HTERT RPE-1 (cell line): ENCODE results near the gene ABHD4.
"Not testable (repeated sequence)": the region's sequence is repeated elsewhere in the genome, so short reads cannot be mapped to it uniquely, and the experiment has no call there.

Source experiments
- in situ Hi-C: fragments of 300-500 bp; cut with MboI; formaldehyde crosslinking; loops from 4 replicates; pipeline ENCODE4 v1.14.3; 2020; ENCODE audit warnings: low sequenced_read_pairs

The ABHD4 gene

DNA sequence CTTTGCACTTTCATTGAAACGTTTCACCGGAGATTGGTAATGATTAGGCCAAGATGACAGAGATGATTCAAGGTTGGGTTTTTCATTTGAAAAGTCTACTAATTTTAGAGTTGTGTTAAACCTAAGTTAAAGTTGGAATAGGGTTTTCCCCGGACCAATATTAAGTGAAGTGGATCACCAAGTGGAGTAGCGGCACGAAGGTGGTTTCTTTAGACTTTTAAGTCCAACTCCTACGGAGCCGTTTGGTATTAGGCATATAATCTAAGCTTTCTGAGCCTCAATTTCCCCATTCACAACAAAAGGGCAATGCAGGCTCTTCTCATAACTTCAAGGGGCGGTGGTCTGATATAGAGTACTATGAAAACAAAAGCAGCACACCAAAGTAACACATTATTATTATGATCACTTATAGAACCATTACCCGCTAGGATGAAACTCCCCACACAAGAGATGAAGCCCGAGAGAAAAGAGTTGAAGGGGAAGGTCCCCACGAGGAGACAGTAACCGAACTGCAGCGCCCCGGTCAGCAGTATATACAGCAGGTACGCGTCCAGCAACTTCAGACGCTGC lies 9.5 kb upstream of the ABHD4 start:
- in situ Hi-C loops = no loop called here

DNA sequence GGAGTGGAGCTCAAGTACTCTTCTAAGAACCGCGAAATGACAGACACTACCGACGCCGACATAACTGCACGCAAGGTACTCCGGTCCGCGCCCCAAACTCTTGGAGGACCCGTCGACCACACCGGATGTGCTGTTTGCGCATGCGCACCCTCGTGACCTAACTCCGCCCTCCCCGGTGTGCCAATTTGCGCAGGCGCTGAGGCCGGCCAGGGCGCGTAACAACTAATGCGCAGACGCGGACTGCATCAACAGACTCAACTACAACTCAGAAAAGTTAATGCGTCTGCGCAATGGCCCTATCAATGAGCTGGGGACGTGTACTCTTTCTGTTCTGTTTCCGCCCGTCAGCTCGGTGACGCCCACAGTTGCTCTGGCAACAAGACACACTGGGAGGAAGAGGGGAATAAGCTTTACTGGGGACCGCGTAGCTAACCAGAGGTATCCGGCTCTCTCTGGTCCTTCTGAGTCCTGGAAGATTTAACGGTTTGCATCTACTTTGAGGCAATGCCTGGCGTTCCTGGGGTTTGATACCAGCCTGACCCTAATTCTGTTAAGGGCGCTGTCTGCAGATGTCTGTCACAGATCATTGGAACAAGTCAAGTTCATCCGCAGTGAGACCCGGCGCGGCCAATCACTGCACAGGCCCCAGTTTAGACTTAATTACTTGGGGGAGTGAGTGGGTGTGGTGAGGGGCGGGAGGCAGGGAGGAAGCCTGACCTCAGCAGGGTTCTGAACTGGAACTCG lies 8.8 kb upstream of the ABHD4 start, which contains the start of gene DAD1:
Gene DAD1 (minus strand): TSS at position 129 of the 744 bp plus-strand sequence. CDS start 67 bp downstream, at position 62.
- in situ Hi-C loops = no loop called here

DNA sequence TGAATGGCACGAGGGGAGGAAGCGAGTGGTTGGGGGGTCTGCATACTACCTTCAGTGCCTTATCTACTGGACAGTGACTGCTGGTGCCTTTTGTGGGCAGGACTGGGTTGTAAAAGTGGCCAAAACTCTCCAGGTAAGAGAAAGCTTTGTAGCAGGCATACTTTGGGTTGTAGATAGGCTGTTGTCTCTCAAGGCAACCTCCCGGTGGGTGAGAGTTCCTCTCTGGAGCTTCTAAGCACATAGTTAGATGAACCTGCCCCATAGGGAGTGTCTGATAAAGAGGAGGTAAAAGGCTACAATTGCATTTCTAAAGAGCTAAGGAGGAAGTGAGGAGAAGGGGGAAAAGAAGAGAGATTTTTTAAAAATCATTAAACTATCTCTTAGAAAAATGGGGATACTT lies 4.9 kb upstream of the ABHD4 start:
- in situ Hi-C loops = no loop called here

DNA sequence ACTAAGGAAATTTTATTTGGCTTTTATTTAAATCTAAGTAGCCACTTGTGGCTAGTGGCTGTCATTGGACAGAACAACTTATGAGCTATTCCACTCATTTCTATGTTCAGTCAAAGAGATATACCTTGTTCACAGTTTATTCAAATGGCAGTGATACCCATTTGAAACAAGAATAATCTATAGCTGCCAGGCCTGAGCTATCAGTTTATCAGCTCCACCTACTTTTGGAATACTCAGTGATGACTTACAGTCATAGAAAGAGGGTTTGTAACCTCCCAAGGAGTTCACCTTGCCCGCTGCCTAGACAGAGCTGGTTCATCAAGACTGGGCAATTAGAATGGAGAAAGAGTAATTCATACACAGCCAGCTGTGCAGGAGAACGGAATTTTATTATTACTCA lies 4.5 kb upstream of the ABHD4 start:
- in situ Hi-C loops = no loop called here

DNA sequence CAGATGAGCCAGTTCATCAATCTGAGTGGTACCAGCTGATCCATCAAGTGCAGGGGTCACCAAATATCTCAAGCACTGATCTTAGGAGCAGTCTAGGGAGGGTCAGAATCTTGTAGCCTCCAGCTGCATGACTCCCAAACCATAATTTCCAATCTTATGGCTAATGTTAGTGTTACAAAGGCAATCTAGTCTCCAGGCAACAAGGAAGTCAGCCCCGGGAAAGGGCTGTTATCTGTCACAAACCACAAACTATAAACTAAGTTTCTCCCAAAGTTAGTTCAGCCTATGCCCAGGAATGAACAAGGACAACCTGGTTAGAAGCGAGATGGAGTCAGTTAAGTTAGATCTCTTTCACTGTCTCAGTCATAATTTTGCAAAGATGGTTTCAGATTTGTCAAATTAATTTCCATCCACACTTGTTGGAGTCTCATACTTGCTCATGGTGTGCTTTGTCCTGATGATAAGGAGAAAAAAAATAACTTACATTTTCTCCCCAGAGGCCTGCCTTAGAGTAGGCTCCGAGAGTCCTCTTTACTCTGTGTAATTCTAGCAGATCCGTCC lies 3.9 kb upstream of the ABHD4 start:
- in situ Hi-C loops = no loop called here

DNA sequence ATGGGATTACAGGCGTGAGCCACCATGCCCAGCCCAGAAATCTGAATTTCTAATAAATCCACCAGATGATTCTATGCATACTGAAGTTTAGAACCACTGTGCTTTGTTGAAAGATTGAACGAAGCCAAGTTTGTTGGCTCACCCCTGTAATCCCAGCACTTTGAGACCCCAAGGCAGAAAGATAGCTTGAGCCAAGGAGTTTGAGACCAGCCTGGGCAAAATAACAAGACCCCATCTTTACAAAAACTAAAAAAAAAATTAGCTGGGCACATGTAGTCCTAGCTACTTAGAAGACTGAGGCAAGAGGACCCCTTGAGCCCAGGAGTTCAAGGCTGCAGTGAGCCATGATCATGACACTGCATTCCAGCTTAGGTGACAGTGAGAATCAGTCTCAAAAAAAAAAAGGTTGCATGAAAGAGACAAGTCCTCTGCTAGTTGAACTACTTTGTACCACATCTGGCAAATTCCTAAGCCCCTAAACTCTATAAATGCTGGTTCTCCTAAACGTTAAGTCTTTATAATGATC lies 1.7 kb upstream of the ABHD4 start:
- in situ Hi-C loops = no loop called here

DNA sequence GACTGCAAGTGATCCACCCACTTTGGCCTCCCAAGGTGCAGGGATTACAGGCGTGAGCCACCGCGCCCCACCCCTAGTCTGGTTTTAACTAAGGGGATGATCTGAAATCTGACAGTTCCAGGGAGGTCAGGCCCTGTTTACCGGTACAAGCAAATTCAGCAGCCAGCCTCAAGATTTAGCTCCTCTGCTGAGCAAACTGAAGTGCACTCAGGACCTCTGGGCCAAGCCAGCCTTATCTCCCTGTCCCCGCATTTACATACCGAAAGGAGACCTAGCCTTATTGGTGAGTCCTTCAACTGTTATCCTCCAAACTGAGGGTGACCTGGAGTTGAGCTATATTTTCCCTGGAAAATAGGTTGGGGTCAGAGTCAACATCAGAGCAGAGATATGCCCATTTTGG lies 835 bp upstream of the ABHD4 start:
- in situ Hi-C loops = no loop called here

DNA sequence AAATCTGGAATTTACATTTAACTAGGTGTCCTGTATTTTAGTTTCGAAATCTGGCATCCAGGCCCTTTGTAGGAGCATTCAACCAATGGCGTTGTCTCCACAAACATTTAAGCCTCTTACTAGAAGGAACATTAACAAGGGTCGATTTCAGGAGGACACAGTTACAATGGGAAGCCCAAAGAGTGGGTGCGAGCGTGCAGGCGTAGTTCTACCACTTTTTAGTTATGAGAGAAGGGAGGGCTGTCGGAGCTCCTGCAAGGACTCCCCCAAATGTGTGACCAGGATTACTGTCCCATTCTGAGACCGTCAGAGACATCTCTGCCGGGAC lies 365 bp upstream of the ABHD4 start:
- in situ Hi-C loops = no loop called here

DNA sequence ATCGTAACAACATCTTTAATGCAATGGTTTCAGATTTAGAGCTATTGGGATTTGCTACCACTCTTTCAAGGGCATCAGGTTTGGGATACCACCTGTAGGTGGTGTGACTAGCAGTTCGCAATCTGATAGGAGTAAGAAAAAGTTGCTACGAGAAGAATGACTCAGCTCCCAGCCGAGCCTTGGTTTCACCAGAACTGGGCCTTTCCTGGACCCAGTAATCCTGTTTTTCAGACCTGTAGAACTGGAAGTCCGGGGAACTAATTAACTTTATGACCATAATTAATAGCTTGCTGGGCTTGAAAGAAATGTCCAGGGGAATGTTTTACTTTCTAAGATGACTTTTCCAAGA lies 770 bp downstream of the ABHD4 start:
- in situ Hi-C loops = no loop called here

DNA sequence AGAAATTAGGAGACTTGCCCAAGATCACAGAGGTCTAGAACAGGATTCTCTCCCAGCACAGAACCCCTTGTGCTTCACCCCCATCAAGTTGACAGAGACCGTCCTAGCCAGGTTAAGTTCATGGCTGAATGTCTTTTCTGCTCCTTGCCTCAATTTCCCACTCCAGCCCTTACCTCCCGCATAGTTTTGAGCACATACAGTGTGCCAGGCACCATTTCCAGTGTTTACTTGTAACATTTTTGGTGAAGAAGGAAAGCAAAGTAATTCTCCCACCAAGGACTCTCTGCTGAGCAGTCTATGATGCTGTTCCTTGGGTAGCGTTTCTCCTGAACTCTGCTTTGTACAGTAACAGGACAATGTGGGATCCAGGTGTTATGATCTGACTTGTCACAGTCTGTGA lies 1.2 kb downstream of the ABHD4 start:
- in situ Hi-C loops = no loop called here

DNA sequence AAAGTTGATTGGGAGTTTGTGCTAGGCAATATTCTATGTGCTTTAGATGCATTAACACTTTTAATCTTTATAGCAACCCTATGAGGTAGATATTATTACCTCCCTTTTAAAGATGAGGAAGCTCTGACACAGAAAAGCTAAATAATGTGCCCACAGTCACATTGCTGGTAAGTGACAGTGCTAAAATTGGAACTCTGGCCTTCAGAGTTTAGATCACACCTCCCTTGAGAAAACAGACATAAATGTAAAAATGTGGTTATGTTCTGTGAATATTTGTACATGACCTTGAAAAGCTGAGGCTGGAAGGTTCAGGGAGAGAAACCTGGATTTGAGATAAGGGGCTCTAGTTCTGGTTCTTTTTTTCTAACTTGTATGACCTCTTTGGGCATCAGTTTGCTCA lies 1.9 kb downstream of the ABHD4 start:
- in situ Hi-C loops = no loop called here

DNA sequence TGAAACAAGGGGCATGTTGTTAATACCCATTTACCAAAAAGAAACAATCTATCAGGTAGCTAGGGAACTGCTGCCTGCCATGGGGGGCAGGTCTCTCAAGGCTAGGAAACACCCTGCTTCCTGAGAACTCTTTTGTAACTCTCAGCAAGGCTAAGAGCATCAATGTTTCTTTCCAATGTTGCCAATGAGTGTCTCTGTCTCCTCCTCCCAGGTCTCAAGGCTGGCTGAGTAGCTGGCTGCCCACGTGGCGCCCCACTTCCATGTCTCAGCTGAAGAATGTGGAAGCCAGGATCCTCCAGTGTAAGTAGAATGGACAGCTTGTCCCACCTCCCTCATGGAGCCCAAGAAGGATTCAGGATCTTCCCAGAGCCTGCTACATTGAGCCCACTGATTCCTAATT lies 3.4 kb downstream of the ABHD4 start:
- in situ Hi-C loops = no loop called here

DNA sequence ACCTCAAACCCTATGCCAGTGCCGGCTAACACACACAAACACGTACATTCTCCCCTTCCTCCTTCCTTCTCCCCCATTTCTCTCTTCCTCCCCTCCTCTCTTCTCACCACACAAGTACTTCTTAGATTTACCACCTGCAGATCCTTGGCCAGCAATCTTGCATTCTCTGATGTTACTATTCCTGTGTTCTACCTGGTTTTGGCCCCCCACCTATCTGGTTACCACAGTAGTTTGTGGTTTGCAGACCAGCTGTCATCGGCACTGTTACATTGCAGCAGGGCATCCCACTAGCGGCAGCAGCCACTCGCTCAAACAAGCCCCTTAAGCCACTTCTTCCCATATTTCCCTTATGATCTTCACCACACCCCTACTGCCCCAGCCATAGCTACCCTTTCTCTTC lies 3.9 kb downstream of the ABHD4 start:
- in situ Hi-C loops = no loop called here

DNA sequence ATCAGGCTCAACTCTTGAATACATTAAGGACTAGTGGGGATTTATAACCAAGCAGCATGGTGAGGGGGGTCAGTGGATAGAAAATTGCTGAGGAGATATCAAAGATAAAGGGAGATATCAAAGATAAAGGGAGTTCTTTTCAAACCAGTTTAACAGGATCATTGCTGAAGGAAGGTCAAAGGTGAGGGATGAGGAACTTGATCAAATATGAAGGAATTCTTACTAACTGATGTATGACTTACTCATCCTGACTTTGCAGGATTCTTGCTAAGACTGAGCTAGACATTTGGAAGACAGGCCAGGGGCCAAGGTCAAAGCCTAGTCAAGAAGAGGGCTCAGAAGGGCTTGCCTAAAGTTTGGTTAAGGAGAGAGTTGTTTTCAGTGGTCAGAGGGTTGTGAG lies 4.8 kb downstream of the ABHD4 start:
- in situ Hi-C loops = no loop called here

DNA sequence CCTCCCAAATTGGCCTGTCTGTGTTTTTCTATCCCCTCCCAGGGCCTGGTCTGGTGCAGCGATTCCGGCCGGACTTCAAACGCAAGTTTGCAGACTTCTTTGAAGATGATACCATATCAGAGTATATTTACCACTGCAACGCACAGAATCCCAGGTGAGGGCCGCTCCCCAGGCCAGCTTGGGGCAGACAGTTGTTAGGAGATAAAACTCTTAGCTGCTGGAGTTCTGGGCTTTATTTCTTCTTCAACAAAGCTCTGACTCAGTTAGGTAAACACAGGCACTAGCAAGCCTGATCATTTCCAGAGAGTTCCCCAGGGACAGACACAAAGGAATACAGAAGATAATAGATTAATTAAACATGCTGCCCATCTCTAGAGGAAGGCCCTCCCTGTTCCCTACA lies 8.3 kb downstream of the ABHD4 start:
- in situ Hi-C loops = no loop called here

DNA sequence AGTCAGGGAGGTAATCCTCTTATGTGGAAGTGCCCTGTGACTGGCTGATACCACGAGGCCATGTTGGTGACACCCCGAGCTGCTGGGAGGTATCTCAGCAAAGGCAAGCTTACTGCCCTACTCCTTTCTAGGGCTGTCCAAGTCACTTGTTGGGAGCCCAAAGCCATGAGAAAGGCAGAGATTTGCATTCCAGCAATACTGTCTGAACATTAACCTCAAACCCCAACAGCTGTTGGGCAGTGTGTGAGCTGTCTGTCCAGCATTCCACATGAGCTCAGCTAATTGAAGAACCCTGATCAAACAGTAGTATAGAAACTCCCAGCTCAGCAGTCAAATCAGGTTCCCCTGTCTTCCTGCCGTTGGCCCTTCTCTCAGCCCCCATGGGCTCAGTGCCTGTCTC lies 9.2 kb downstream of the ABHD4 start:
- in situ Hi-C loops = no loop called here

DNA sequence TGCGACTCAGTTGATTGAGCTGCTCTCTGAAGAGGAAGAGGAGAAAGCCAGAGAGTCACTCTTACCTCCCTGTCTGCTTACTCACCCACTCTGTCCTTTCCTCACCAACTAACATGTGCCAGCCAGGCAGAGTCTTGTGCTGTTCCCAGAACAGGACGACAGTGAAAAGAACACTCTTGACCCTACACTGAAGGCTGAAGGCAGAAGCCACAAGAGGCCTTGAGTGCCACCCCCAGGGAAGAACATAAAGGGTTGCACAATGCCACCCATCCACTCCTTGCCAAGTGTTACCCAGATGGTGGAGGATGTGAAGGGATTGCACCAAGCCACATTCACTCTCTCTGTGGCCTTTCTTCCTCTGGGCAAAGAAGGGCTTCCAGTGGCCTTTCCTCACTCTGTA lies 12.8 kb downstream of the ABHD4 start:
- in situ Hi-C loops = no loop called here

DNA sequence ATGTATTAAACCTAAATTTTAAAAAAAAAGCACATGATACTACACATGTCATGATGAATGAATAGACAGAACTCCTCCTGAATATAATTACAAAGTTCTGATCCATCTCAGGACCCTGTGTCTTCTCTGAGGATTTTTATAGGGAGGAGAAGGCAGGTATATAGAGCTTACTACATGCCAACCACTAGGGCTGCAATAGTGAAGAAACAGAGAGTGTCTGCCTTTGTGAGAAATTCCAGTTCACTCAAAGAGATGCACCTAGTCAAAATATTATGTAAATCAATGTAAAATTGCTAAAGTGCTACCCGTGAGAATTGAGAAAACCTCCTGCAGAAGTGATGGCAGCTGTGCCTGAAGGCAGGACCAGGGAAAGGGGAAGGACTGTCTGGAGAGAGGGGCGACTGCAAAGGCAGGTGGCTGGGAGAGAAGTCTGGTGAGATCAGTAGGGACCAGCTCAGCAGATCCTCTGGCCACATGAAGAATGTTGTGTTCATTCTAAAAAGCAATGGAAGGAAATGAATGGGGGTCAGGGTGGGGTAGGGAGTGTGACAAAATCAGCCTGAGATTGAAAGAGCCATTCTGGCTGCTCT lies 15.1 kb downstream of the ABHD4 start:
- in situ Hi-C loops = no loop called here

DNA sequence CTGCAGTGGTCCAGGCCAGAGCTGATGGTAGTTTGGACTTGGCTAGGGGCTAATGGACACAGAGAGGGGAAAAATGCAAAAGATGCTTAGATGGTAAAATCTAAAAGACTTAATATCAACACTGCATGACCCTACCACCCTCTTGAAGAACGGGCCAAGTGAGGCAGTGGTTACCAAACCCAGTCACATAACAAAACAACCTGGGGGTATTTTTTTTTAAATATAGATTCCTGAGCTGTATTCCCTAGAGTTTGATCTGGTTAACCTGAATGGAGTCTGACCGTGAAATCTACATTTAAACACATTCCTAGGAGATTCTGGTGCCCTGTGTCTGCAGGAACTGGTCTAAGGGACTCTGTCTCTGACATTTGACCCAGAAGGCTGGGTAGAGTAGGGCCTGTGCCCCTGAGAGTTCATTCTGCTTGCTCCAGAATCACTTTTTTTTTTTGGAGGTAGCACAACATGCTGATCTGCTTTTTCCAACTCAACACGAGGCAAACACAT lies 15.7 kb downstream of the ABHD4 start:
- in situ Hi-C loops = no loop called here

DNA sequence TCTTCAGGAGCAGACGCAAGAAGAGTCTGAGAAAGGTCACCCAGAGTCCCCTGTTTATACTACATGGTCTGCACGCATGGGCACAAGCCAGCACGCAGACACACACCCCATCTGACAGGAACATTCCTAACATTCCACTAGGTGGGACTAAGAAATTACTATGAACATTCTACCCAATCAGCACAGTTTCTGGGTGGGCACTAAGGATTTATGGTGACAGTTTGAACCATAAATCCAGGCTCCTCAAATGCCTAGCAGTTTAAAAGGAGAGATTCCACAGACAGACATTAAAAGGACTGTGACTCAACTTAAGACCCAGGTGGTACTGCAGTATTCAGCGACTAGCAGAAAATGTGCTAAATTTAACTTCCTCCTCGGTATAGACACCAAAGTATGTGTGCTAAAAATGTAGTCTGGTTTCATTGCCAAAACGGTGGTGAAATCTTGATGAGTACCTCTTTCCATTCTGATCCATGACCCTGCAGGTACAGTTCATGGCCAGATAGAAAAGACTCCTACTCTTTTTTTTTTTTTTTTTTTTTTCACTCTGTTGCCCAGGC lies 16.2 kb downstream of the ABHD4 start:
- in situ Hi-C loops = no loop called here

DNA sequence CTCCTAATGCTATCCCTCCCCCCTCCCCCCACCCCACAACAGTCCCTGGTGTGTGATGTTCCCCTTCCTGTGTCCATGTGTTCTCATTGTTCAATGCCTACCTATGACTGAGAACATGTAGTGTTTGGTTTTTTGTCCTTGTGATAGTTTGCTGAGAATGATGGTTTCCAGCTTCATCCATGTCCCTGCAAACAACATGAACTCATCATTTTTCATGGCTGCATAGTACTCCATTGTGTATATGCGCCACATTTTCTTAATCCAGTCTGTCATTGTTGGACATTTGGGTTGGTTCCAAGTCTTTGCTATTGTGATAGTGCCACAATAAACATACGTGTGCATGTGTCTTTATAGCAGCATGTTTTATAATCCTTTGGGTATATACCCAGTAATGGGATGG lies 17.7 kb downstream of the ABHD4 start:
- in situ Hi-C loops = not testable (repeated sequence)

DNA sequence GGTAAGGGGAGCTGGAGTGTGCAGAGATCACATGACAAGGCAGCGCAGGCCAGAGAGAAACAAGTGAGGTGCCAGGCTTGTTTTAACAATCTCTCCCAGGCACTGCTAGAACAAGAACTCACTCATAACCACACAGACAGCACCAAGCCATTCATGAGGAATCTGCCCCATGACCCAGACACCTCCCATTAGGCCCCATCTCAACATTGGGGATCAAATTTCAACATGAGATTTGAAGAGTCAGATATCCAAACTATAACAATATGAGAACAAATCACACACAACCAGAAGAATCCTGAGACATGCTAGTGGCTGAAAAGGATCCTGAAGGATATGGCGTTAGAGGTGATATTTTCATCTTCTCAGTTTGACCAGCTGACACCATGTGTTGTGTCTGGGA lies 24.2 kb downstream of the ABHD4 start:
- in situ Hi-C loops = no loop called here
